ENCODE results near the gene ZNF106.
A peak's percentile ranks its signal among the peaks of the same experiment; 100 is the strongest.

ZNF106 gene

DNA sequence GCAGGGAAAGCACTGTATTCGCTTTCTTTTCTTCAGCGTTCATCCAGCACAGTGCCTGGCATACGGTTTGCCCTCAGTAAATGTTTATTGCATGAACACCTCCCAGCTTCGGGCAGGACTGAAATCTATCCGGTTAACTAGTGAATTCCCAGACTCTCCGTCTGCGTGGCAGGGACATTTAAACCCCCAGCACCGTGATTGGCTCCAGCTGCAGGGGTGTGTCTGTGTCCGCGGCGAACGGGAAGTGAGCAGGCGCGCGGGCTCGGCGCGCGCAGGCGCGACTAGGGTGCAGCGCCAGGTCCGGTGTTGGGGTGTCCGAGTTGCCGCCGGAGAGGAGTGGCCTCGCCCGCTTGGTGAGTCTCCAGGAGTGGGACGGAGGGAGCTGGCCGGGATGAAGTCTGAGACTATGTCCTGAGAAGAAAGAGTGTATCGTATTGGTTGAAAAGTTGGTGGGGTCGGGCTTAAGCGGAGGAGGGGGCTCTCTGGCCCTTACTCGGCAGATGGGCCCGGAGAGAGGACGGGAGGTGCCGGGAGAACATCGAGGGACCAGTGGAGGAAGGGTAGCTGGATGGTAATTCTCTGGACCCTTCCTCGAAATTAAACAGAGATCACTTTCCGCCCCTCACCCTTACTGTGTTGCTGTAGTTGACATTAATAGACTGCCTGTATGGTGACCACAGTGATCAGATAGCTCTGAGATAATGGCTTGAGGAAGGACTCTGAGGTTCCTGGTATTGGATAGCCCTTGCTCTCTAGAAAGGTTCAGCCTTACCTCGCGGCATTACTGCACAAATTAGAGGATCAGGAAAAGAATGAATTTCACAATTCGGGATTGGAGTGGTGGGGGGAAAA lies 4.6 kb upstream of the ZNF106 start, which contains the start of gene SNAP23:
Gene SNAP23, plus strand, starts transcription at position 274 of the 852 bp plus-strand sequence. CDS start 16,213 bp downstream, outside the sequence.
- TF ChIP-seq POLR2A (IDR thresholded peaks at IDR 0.05; ENCODE audit: low read depth, low read length): peak; percentile 64
- DNase-seq (ENCODE audit: insufficient read length, low spot score) (peak; percentile 91), FAIRE-seq (peak; percentile 84)

DNA sequence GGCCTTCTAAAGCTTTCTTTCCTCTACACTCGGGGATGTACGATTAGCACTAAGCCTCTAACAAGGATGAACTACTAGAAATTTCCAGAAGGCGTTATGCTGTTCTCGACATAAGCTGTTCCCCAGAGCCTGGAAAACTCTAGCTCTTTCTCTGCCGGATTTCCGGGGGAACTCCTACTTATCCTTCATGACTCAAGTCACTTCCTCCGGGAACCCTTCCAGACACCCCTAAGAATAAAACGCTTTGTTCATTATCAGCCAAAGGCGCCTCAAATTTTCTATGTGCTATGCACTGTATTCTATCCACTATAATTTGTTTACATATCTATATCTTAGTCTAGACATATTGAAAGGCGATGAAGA lies 4.0 kb upstream of the ZNF106 start:
- DNase-seq (ENCODE audit: insufficient read length, low spot score) (peak; percentile 52), FAIRE-seq (no peak)
- TF ChIP-seq POLR2A (IDR thresholded peaks at IDR 0.05; ENCODE audit: low read depth, low read length): no peak

DNA sequence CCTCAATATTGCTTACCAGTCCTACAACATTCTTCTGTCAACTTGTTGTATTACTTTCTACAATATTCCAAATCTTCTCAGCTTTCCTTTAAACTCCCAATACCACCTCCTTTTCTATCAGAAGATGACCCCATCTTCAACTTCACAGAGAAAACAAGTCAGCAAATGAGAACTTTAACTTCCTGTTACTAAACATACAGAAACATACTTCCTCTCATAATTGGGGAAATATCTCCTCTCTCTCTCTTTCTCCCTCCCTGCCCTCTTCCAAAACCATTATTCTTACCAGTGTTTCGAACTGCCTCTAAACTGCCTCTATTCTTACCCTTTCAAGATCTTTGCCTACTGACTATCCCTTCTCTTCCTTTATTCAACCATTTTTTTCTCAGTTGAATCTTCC lies 2.7 kb upstream of the ZNF106 start:
- no peak for FAIRE-seq
- no peak for DNase-seq (ENCODE audit: insufficient read length, low spot score)
- no peak for TF ChIP-seq POLR2A (IDR thresholded peaks at IDR 0.05; ENCODE audit: low read depth, low read length)

DNA sequence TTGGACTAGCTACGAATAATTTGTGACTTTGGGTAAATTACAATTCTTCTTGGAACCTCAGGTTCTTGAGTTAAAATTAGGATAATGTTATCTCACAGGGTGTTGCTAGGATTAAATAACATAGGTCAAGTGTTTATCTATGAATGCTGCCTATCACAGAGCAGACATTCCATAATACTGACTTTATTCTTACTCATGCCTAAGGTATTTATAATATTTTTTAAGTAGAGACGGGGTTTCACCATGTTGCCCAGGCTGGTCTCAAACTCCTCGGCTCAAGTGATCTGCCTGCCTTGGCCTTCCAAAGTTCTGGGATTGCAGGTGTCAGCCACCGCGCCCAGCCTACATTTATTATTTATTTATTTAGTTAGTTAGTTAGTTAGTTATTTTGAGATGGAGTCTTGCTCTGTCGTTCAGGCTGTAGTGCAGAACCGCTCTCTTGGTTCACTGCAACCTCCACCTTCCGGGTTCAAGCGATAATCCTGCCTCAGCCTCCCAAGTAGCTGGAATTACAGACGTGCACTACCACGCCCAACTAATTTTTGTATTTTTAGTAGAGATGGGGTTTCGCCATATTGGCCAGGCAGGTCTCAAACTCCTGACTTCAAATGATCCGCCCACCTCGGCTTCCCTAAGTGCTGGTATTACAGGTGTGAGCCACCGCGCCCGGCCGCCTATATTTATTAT lies 741 bp upstream of the ZNF106 start:
- FAIRE-seq (no peak), DNase-seq (ENCODE audit: insufficient read length, low spot score) (no peak)
- no peak for TF ChIP-seq POLR2A (IDR thresholded peaks at IDR 0.05; ENCODE audit: low read depth, low read length)

DNA sequence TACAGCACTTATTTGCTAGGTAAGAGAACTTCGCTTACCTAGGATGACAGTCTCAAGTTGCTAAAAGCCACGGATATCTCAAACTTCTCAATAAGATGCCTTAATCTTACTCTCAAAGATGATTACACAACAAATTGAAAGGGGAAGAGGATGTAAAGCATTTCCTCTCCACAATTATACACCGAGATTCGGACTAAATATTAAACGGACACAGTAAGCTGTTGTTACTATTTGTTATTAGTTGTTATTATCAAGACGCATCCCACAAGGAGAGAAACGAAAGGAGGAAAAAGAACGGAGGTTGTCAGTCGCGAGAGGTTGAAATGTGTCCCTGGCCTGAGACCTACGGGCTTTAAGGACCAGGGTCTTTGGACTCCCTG lies 660 bp downstream of the ZNF106 start:
- TF ChIP-seq POLR2A (IDR thresholded peaks at IDR 0.05; ENCODE audit: low read depth, low read length): no peak
- DNase-seq (ENCODE audit: insufficient read length, low spot score): no peak
- FAIRE-seq: peak; percentile 48

DNA sequence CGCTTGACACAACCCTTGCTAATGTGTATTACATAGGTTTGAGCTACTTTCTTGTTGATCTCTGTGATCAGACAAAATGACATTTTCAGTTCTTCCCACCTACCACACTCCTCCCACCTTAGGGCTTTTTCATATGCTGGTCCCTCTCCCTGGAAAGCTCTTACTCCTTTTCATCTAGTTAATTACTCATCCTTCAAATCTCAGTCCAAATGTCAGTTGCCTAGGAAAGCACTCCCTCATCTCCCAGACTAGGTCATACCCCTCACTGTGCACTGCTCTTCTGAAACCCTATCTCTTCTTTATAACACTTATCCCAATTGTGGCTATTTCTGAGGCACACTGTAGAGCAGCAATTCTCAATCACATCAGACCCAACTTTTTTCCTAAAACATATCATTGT lies 7.3 kb downstream of the ZNF106 start:
- TF ChIP-seq POLR2A (IDR thresholded peaks at IDR 0.05; ENCODE audit: low read depth, low read length): no peak
- DNase-seq (ENCODE audit: insufficient read length, low spot score) (no peak), FAIRE-seq (no peak)

DNA sequence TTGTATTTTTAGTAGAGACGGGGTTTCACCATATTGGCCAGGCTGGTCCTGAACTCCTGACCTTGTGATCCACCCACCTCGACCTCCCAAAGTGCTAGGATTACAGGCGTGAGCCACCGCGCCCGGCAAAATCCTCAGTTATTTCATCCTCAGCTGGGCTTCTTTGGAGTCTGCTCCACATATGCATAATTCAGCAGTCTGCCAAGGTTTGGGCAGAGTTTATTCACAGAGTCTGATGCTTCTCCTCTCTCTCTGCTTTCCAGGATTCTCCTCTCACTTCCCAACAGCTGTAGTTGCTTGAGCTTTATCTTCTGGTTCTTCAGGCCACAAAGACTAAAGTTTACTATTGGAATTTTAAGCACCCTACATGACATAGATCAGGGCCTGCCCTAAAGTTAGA lies 8.2 kb downstream of the ZNF106 start:
- TF ChIP-seq POLR2A (IDR thresholded peaks at IDR 0.05; ENCODE audit: low read depth, low read length): no peak
- no peak for FAIRE-seq
- DNase-seq (ENCODE audit: insufficient read length, low spot score): no peak

DNA sequence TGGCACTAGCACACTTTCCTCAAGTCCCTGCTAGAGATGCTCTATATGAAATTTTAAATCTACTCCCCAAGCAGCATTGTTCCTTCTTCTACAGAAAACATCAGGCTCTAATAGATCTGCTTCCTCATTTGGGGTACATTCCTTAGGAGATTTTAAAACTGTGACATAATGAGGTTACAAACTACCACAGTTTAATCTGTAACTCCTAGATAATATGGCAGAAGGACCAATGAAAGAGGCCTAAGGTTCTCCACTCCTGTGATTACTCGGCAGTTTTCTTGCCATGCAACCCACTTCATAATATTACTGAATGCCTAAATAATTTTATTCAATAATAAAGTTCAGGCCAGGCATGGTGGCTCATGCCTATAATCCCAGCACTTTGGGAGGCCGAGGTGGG lies 16.1 kb downstream of the ZNF106 start:
- TF ChIP-seq POLR2A (IDR thresholded peaks at IDR 0.05; ENCODE audit: low read depth, low read length): no peak
- DNase-seq (ENCODE audit: insufficient read length, low spot score) (no peak), FAIRE-seq (no peak)

DNA sequence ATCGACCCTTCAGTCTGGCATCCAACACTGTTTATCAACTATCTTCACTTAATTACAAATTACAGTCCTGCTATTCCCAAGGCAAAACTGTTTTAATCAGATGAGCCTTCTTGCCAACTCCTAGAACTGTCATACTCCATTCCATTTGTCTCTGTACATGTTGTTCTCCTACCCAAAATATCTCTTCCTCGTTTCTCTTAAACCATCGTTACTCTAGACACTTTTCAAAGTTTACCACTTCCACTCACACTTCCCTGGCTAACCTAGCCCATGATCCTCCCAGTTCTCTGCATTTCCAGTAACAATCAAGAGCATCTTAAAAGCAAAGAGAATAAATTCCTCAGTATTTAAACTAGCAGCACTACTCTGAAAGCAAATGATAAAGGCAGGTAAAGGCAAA lies 19.9 kb downstream of the ZNF106 start:
- TF ChIP-seq POLR2A (IDR thresholded peaks at IDR 0.05; ENCODE audit: low read depth, low read length): no peak
- no peak for FAIRE-seq
- no peak for DNase-seq (ENCODE audit: insufficient read length, low spot score)

DNA sequence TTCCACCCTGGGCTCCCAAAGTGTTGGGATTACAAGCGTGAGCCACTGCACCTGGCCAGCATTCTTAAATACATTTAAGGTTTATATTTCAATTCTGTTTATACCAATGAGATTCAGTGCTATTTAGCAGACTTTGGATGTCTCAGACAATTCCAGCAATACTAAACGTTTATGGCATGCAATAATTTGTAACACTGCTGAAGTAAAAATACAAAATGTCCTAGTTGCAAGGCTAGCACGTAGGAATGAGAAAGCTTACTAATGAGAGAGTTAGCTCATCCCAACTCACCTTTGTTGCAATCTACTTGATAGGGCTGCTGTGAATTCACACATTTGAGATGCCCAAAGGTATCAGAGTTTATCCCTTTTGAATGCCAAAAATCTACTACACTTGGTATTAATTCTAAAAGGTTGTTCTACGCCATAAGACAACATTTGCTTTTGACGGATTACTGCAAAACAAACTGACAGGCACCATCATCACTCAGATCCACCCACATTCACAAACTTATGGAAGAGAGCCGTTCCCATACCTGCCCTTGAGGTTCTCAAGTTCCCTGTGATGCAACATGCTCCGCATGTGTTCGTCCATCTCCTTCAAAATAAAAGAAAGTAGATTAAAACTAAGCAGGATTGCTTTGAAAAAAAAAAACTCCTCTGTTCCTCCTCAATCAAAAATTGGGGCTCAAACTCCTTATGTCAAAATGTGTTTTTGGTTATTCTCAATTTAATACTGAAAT lies 25.3 kb downstream of the ZNF106 start:
- no peak for DNase-seq (ENCODE audit: insufficient read length, low spot score)
- no peak for FAIRE-seq

DNA sequence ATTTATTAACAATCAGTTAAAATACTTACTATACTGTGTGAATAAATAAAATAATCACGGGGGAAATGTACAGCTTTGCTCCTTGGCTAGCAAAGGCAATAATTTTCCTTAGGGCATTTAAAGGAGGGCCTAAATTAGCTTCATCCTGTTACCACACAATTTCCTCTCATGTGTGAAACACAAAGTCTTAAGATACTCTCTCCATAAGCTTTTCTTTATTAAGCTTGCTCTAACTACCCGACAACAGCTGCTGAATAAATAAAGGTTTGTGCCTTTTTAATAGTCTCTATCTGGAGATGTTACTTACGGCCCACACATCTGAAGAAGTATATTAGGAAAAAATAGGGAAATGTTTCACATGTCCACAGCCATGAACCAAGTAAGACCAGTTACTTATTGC lies 29.7 kb downstream of the ZNF106 start:
- no peak for TF ChIP-seq POLR2A (IDR thresholded peaks at IDR 0.05; ENCODE audit: low read depth, low read length)
- DNase-seq (ENCODE audit: insufficient read length, low spot score) (no peak), FAIRE-seq (no peak)

More for the DNA sequence above, 25.3 kb downstream of the ZNF106 start:
- TF ChIP-seq POLR2A (IDR thresholded peaks at IDR 0.05; ENCODE audit: low read depth, low read length): no peak

DNA sequence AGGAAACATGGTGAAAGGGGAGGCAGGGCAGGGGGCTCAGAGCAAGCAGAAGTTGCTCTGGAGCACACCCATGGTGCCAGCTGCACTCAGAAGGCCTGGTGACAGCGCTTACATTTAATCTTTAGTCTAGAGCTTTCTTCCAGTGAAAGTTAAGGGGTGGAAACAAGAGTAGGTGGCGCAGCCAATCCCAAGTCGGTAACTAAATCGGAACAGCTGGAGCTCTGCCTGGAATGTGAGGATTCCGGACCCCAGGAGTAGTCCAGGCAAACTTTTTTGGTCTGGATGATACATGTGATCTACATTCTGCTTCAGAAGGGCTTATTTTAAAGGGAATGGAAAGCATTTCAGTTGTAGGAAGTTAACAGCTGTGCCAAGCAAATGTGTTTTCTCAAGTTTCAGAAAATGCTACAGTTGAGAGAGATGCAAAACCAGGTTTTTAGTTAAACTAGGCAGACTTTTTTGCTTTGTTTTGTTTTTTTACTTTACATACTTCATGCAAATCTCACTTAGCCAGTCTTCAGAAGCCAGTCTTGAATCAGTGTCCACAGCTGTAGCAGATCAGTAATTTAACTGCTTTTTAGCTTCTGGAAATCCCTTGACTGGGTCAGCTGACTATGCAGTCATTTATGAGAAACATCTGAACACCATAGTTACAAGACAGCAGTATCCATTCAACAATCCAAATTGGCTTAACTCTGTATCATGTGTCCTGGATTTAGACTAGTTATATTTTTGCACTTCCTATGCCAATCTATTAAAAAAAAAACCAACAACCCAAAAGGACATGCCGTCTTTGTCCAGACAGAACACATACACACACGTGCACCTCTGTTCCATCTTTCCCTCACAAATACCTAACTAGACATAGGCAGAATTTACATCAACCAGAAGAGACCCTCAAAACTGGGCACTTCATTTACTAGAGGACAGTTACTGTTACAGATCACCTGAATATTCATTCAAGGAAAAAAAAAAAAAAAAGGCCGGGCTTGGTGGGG lies 33.2 kb downstream of the ZNF106 start:
- no peak for DNase-seq (ENCODE audit: insufficient read length, low spot score)
- no peak for TF ChIP-seq POLR2A (IDR thresholded peaks at IDR 0.05; ENCODE audit: low read depth, low read length)
- peak; percentile 74 for FAIRE-seq

DNA sequence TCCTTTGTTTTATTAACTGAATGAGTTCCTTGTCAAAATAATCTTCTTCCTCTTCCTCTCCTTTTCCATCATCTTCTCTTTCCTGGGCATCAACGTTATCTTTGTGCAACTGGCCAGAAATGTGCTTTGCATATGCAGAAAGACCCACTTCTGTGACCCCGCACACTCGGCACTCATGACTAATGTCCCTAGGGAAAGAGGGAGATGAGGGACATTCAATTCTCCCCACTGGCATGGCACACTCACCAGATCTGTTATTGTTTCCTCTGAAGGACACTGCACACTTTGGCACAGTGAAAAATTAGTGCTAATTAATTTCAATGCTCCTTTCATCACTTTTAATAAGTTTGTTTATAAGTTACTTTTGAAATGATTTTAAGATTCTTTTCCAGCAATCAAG lies 34.0 kb downstream of the ZNF106 start:
- DNase-seq (ENCODE audit: insufficient read length, low spot score): no peak
- TF ChIP-seq POLR2A (IDR thresholded peaks at IDR 0.05; ENCODE audit: low read depth, low read length): no peak
- FAIRE-seq: no peak
